HCT116 (cell line): ENCODE results near the gene TMEM222. TPM values are rescaled to one million over a fixed set of nuclear protein-coding genes. Genes with fewer than 3 reads are reported as not detected.
A peak's percentile ranks its signal among the peaks of the same experiment; 100 is the strongest.

Source experiments
- ATAC-seq: fragments of 200-7000 bp; cut with Tn5 transposase; 2 replicates; pipeline ENCODE4 v1.9.1; 2020; ENCODE audit warnings: mild to moderate bottlenecking, moderate library complexity
- BruUV-seq: library from RNA; stranded (reverse); fragments of 400-500 nt; replicated peaks from 2 replicates; lab custom pipeline; 2021; lab: Mats Ljungman, UMichigan
- CTCF ChIA-PET: fragments of 300-600 bp; sonication (Branson Sonifier 250); formaldehyde crosslinking; loops from one replicate; lab custom pipeline; 2021; ENCODE audit warnings: antibody characterized with exemption; lab: Charles Lee
- POLR2A ChIA-PET: fragments of 300-600, 350-600 bp; sonication (Branson Sonifier 250); formaldehyde crosslinking; loops from one replicate; lab custom pipeline; 2021; ENCODE audit warnings: antibody characterized with exemption; lab: Charles Lee
- RAD21 ChIA-PET, 2 experiments: fragments of 300-600 bp; sonication (Branson Sonifier 250); formaldehyde crosslinking; loops; one replicate each; lab custom pipeline; 2023; ENCODE audit warnings: low total read pairs in 2 of 2; ENCODE audit not compliant: uncharacterized antibody in 2 of 2, unreplicated experiment in 2 of 2, low non-redundant PET in 1 of 2; lab: Charles Lee
- DNase-seq: peaks from one replicate; pipeline ENCODE4 v3.0.0-alpha.2; 2010; ENCODE audit warnings: low read depth, low spot score
- H2AFZ ChIP-seq: fragments of 200-600 bp; shearing (Covaris generic), sonication (generic); 2 replicates; pipeline ENCODE4 v1.6.1; 2017; ENCODE audit warnings: low read depth, mixed run types, mixed read lengths, antibody characterized with exemption, low read length; ENCODE audit not compliant: poor library complexity, severe bottlenecking
- H3K27ac ChIP-seq: 2 replicates; pipeline ENCODE4 v1.5.1; 2012; ENCODE audit warnings: low read depth, low read length
- H3K27me3 ChIP-seq: fragments of 200-600 bp; sonication (generic); 2 replicates; pipeline ENCODE4 v1.6.1; 2016; ENCODE audit warnings: mixed run types, low read length, mixed read lengths; ENCODE audit not compliant: insufficient read depth
- H3K36me3 ChIP-seq, 2 experiments: fragments of 200-500 bp in 1 of 2; fragments of 200-600 bp in 1 of 2; sonication (Bioruptor generic) in 1 of 2; sonication (generic) in 1 of 2; 2 replicates each; pipeline versions ENCODE4 v1.5.1 to v1.6.1; 2014 to 2016; ENCODE audit warnings: low read length in 2 of 2, inconsistent platforms in 1 of 2, mixed read lengths in 1 of 2, mixed run types in 1 of 2; ENCODE audit not compliant: insufficient read depth in 2 of 2, control insufficient read depth in 1 of 2
- H3K4me1 ChIP-seq, 2 experiments: fragments of 200-600 bp in 1 of 2; sonication (generic) in 1 of 2; 2 replicates each; pipeline versions ENCODE4 v1.5.1 to v1.6.1; 2012 to 2017; ENCODE audit warnings: low read length in 2 of 2, inconsistent platforms in 1 of 2, mild to moderate bottlenecking in 1 of 2, mixed read lengths in 1 of 2, mixed run types in 1 of 2, moderate library complexity in 1 of 2; ENCODE audit not compliant: insufficient read depth in 2 of 2, control insufficient read depth in 1 of 2
- H3K4me2 ChIP-seq: fragments of 200-600 bp; sonication (generic); 2 replicates; pipeline ENCODE4 v1.6.1; 2017; ENCODE audit warnings: mixed run types, low read length, mixed read lengths
- H3K4me3 ChIP-seq, 2 experiments: fragments of 200-600 bp in 1 of 2; sonication (generic) in 1 of 2; replicated peaks in 1 of 2; 2 replicates each; pipeline ENCODE4 v1.5.1; 2011 to 2016; ENCODE audit warnings: low read length in 2 of 2, control low read depth in 1 of 2, low read depth in 1 of 2, mild to moderate bottlenecking in 1 of 2, mixed read lengths in 1 of 2, mixed run types in 1 of 2
- H3K79me2 ChIP-seq: fragments of 200-600 bp; sonication (generic); 2 replicates; pipeline ENCODE4 v1.6.1; 2017; ENCODE audit warnings: mild to moderate bottlenecking, mixed run types, low read length, moderate library complexity, mixed read lengths; ENCODE audit not compliant: insufficient read depth
- H3K9ac ChIP-seq: fragments of 200-600 bp; sonication (generic); 2 replicates; pipeline ENCODE4 v1.6.1; 2016; ENCODE audit warnings: low read length, mixed read lengths
- H3K9me2 ChIP-seq: fragments of 200-600 bp; sonication (generic), shearing (Covaris generic); 2 replicates; pipeline ENCODE4 v1.6.1; 2017; ENCODE audit warnings: mixed run types, mild to moderate bottlenecking, moderate library complexity; ENCODE audit not compliant: insufficient read depth
- H3K9me3 ChIP-seq, 2 experiments: fragments of 200-500 bp in 1 of 2; fragments of 200-600 bp in 1 of 2; sonication (Bioruptor generic) in 1 of 2; sonication (generic) in 1 of 2; 2 replicates each; pipeline ENCODE4 v1.6.1; 2014 to 2017; ENCODE audit warnings: low read length in 2 of 2, mixed read lengths in 2 of 2, inconsistent platforms in 1 of 2, low read depth in 1 of 2, mild to moderate bottlenecking in 1 of 2, mixed run types in 1 of 2, moderate library complexity in 1 of 2; ENCODE audit not compliant: control insufficient read depth in 1 of 2, insufficient read depth in 1 of 2
- H4K20me1 ChIP-seq: fragments of 200-600 bp; sonication (generic), shearing (Covaris generic); 2 replicates; pipeline ENCODE4 v1.6.1; 2017; ENCODE audit warnings: mixed run types, mild to moderate bottlenecking, moderate library complexity; ENCODE audit not compliant: insufficient read depth
- JUND ChIP-seq: IDR thresholded peaks from 2 replicates; pipeline ENCODE4 v1.6.1; 2012
- RAD21 ChIP-seq: IDR thresholded peaks from 2 replicates; pipeline ENCODE4 v1.6.1; 2012; ENCODE audit warnings: low read depth, mild to moderate bottlenecking
- SP1 ChIP-seq: IDR thresholded peaks from 2 replicates; pipeline ENCODE4 v1.6.1; 2012; ENCODE audit warnings: low read depth
- TCF7L2 ChIP-seq: IDR thresholded peaks from 2 replicates; pipeline ENCODE4 v1.7.0; 2011; ENCODE audit warnings: borderline replicate concordance, inconsistent platforms; ENCODE audit not compliant: insufficient read depth, insufficient read length; ENCODE audit errors: extremely low read depth
- intact Hi-C: fragments of 100-400 bp; cut with micrococcal nuclease; formaldehyde crosslinking; loops from 2 replicates; pipeline ENCODE4 v1.10.0; 2022
- total RNA-seq: library from RNA; stranded (reverse); gene quantifications from one replicate; pipeline ENCODE4 v1.2.1, GENCODE V29; 2021; ENCODE audit not compliant: unreplicated experiment
- TF ChIP-seq, protein P1 (sequence below): IDR thresholded peaks from 2 replicates; pipeline ENCODE4 v1.6.1; 2011; ENCODE audit warnings: mild to moderate bottlenecking, low read length, moderate library complexity; ENCODE audit not compliant: insufficient replicate concordance; ENCODE audit errors: extremely low read depth
- TF ChIP-seq, protein P2 (sequence below): IDR thresholded peaks from 2 replicates; pipeline ENCODE4 v1.6.1; 2012
- TF ChIP-seq, protein P3 (sequence below), 3 experiments: fragments of 200-600 bp in 1 of 3; sonication (generic) in 1 of 3; IDR thresholded peaks in 2 of 3; conservative IDR thresholded peaks in 1 of 3; 2 replicates each; pipeline ENCODE4 v1.5.1; 2012 to 2017; ENCODE audit warnings: low read depth in 2 of 3, low read length in 2 of 3, antibody characterized with exemption in 1 of 3, borderline replicate concordance in 1 of 3, control low read depth in 1 of 3, mild to moderate bottlenecking in 1 of 3, mixed read lengths in 1 of 3, mixed run types in 1 of 3, moderate library complexity in 1 of 3; ENCODE audit not compliant: insufficient read depth in 1 of 3

The TMEM222 gene
- total RNA-seq, 1 experiment from 2014 or later: 32.8 TPM

DNA sequence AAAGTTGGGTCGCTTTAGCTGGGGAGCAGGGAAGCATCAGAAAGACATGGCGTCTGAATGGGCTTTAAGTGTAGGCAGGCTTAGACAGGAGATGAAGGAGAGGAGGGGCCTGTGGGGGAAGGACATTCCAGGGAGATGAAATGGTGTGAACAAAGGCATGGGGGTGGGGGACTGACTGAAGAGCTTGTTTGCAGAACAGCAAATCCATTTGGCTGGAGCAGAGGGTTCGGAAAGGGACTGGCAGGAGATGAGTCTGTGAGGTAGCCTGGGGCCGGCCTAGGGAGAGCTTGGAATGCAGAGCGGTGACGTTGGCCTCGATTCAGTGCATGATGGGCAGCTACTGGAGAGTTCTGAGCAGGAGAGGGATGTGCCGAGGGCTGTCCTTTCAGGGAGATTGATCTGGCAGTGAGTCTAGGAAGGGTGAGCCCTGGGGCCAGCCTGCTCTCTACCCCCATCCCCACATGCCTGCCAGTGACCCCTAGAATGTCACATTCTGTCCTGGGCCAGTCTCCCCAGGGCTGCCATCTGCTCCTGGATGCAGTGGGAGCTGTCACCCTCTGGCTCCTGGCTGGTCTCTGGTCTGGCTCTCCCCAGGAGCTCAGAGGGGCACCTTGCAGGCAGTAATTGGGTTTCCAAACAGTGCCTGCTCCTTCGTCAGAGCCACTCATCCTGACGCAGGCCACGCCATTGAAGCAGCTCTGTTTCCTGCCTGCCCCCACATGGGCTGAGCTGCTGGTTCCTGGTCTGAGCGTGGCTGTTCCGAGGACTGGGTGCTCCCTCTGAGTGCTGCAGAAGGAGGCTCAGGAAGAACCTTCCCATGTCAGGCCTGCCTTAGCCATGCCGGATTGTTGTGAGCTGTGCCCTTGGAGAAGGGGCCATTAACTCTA is 22.3 kb upstream of the TMEM222 start (continued):
- no peak for TF ChIP-seq SP1
- TF ChIP-seq, protein P1, sequence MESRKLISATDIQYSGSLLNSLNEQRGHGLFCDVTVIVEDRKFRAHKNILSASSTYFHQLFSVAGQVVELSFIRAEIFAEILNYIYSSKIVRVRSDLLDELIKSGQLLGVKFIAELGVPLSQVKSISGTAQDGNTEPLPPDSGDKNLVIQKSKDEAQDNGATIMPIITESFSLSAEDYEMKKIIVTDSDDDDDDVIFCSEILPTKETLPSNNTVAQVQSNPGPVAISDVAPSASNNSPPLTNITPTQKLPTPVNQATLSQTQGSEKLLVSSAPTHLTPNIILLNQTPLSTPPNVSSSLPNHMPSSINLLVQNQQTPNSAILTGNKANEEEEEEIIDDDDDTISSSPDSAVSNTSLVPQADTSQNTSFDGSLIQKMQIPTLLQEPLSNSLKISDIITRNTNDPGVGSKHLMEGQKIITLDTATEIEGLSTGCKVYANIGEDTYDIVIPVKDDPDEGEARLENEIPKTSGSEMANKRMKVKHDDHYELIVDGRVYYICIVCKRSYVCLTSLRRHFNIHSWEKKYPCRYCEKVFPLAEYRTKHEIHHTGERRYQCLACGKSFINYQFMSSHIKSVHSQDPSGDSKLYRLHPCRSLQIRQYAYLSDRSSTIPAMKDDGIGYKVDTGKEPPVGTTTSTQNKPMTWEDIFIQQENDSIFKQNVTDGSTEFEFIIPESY: no peak
- no peak for TF ChIP-seq JUND
- TF ChIP-seq, protein P2, sequence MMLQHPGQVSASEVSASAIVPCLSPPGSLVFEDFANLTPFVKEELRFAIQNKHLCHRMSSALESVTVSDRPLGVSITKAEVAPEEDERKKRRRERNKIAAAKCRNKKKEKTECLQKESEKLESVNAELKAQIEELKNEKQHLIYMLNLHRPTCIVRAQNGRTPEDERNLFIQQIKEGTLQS: no peak

DNA sequence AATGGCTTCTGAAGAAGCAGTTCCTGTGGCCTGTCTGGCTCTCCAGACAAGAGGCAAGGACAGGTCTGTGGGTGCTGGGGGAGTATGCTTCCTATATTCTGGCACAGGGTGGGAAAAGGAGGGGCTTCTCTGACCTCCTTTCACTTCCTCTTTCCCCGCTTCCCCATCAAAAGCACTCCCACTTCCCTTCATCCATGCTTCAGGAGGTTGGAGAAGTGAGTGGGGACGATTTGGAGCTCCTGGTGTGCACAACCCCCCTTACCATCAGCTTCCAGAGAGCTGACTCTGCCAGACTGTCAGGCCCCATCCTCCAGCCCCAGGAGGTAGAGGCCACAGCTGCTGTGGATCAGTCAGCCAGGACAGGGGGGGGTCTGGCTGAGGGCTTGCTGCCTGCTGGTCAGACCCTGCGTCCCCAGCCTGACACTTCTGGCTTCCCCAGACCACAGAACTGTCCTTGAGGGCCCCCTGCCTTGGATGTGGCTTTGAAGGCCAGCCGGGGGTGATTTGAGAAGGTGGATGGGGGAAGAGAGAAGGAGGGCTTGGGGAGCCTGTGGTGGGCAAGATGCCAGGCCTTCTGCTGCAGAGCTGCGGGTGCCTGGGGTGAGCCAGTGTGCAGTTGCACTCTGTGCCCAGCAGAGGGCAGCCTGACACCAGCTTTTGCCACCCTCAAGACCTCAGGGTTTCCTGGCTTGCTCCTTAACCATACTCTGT is 21.5 kb upstream of the TMEM222 start:
- no TSS peak for BruUV-seq
- H3K9ac ChIP-seq: no peak overlapping the region

More for the DNA sequence above, 21.5 kb upstream of the TMEM222 start:
- ATAC-seq: peak; percentile 94
- POLR2A ChIA-PET: interaction anchor here (0.6 to 1.8 kb wide), 3 partner anchors 9 to 97 kb away, joined by 3 to 4 read pairs (median 3); partner anchors contain the start of gene CD164L2
- Histone ChIP-seq H3K27me3 (no peaks in the 10 kb centered on the region), H3K79me2 (no peaks in the 10 kb centered on the region), H3K4me2 (no peak overlapping the region), H3K4me1 (peaks cover 0 to 7% of the 10 kb centered on the region in 2 experiments; a peak in 2 of 4 replicates), H3K9me3 (no peaks in the 10 kb centered on the region), H3K36me3 (no peaks in the 10 kb centered on the region), H2AFZ (no peak overlapping the region), H3K4me3 (no peak overlapping the region), H4K20me1 (no peaks in the 10 kb centered on the region), H3K9me2 (no peaks in the 10 kb centered on the region), H3K27ac (no peak overlapping the region)
- peak; percentile 69 for DNase-seq
- CTCF ChIA-PET: interaction anchor here (0.6 to 6.5 kb wide), 21 partner anchors 8 to 363 kb away, joined by 3 to 65 read pairs (median 5); partner anchors contain the start of gene MAP3K6
- RAD21 ChIA-PET: interaction anchor here (0.6 to 2.0 kb wide), 8 partner anchors 8 to 307 kb away, joined by 3 to 7 read pairs (median 4); no protein-coding TSS in a partner anchor
- TF ChIP-seq RAD21 (peak; percentile 99), TCF7L2 (no peak)
- TF ChIP-seq, protein P3, sequence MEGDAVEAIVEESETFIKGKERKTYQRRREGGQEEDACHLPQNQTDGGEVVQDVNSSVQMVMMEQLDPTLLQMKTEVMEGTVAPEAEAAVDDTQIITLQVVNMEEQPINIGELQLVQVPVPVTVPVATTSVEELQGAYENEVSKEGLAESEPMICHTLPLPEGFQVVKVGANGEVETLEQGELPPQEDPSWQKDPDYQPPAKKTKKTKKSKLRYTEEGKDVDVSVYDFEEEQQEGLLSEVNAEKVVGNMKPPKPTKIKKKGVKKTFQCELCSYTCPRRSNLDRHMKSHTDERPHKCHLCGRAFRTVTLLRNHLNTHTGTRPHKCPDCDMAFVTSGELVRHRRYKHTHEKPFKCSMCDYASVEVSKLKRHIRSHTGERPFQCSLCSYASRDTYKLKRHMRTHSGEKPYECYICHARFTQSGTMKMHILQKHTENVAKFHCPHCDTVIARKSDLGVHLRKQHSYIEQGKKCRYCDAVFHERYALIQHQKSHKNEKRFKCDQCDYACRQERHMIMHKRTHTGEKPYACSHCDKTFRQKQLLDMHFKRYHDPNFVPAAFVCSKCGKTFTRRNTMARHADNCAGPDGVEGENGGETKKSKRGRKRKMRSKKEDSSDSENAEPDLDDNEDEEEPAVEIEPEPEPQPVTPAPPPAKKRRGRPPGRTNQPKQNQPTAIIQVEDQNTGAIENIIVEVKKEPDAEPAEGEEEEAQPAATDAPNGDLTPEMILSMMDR (IDR thresholded peaks at IDR 0.05 in 2 of 3, conservative IDR thresholded peaks at IDR 0.05 in 1 of 3; ENCODE audit: borderline replicate concordance in 1 of 3, insufficient read depth in 1 of 3, low read depth in 2 of 3, low read length in 2 of 3): peak; percentile 91 to 93 (median 93)
- intact Hi-C loops: loop anchor here (1.0 kb wide), 1 partner anchor 88 kb away; no protein-coding TSS in a partner anchor
